Measurements from ENCODE around the gene BEGAIN.

BEGAIN gene

DNA sequence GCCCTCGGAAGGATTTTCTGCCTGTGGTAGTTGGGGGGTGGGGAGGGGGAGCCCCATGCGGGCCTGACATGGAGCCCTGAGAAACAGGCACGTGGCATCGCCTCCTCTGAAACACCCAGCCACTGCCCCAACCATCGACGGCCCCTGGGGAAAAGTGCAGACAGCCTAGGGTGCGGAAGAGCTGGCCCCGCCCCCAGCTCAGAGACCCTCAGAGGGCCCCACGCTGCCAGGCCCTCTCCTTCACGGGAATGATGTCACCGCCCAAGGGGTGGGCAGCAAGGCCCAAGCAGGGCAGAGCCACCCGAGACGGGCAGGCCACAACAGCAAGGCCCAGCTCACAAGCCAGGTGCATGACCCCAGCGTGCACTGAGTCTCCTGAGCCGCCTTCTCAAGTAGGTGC, 26.2 kb downstream of the BEGAIN start:
- in situ Hi-C loops (cut with MboI; ENCODE audit: low sequenced_read_pairs, unreplicated experiment), result no loop called here
- DNase-seq (ENCODE audit: low spot score), result no peak
- TF ChIP-seq, protein P1, sequence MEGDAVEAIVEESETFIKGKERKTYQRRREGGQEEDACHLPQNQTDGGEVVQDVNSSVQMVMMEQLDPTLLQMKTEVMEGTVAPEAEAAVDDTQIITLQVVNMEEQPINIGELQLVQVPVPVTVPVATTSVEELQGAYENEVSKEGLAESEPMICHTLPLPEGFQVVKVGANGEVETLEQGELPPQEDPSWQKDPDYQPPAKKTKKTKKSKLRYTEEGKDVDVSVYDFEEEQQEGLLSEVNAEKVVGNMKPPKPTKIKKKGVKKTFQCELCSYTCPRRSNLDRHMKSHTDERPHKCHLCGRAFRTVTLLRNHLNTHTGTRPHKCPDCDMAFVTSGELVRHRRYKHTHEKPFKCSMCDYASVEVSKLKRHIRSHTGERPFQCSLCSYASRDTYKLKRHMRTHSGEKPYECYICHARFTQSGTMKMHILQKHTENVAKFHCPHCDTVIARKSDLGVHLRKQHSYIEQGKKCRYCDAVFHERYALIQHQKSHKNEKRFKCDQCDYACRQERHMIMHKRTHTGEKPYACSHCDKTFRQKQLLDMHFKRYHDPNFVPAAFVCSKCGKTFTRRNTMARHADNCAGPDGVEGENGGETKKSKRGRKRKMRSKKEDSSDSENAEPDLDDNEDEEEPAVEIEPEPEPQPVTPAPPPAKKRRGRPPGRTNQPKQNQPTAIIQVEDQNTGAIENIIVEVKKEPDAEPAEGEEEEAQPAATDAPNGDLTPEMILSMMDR (IDR thresholded peaks at IDR 0.05; ENCODE audit: borderline replicate concordance, control extremely low read depth, extremely low read depth, insufficient read depth, missing control alignments), result no peak

DNA sequence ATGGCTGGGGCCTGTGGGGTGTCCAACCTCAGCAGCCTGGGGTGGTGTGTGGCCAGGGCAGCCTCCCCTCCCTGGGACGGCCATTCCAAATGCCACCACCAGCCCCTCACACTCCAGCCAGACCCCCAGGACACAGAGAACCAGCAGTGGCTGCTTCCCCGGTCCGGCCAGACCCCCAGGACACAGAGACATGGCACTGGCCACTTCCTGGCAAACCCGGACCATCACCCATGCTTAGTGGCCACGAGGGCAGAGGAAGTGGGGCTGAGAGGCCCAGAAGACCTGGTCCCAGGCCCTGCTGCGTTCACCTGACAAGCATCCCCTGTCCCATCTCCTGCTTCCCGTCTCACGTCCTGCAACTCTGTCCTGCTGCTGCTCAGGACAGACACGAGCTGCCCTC, 26.7 kb downstream of the BEGAIN start:
- in situ Hi-C loops (cut with MboI; ENCODE audit: low sequenced_read_pairs, unreplicated experiment), result no loop called here
- TF ChIP-seq, protein P1 (IDR thresholded peaks at IDR 0.05; ENCODE audit: borderline replicate concordance, control extremely low read depth, extremely low read depth, insufficient read depth, missing control alignments), result no peak
- DNase-seq (ENCODE audit: low spot score), result no peak

DNA sequence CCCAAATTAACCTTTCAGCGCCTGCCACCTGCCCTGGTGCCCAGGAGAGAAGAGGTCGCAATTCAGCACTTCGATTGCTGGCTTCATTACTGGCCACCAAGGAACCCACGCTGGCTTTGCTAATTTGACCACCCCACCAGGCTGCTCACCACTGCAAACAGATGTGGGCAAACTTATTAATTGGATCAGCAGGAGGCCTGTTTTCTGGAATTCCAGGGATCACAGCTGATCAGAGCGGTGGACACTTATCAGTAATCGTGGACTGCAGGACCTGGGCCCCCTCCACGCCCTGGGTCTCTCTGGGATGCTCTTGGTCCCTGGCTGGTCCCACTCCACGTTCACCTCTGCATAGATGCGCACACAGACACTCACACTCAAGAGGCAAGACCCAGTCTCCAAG, 27.8 kb downstream of the BEGAIN start:
- in situ Hi-C loops (cut with MboI; ENCODE audit: low sequenced_read_pairs, unreplicated experiment), result no loop called here
- TF ChIP-seq, protein P1 (IDR thresholded peaks at IDR 0.05; ENCODE audit: borderline replicate concordance, control extremely low read depth, extremely low read depth, insufficient read depth, missing control alignments), result no peak
- DNase-seq (ENCODE audit: low spot score), result no peak

DNA sequence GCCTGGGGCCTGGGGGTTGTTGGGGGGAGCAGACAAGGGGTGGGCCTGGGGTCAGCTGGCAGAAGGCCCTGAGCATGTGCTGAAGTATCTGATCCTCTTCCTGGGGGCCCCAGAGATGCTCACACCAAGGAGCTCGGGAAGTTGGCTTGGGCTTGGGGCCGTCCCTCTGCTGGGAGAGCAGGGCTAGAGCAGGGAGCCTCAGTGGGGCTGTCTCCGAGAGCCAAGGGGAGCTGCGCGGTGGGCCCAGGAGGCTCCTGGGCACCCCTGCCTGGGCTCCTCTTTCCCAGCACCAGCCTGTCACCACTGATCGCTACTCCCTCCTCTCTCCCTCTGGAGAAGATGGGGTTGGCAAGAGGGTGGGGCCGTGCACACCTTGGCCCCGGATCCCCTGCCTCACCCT, 28.3 kb downstream of the BEGAIN start:
- in situ Hi-C loops (cut with MboI; ENCODE audit: low sequenced_read_pairs, unreplicated experiment), result no loop called here
- TF ChIP-seq, protein P1 (IDR thresholded peaks at IDR 0.05; ENCODE audit: borderline replicate concordance, control extremely low read depth, extremely low read depth, insufficient read depth, missing control alignments), result no peak
- DNase-seq (ENCODE audit: low spot score), result no peak

DNA sequence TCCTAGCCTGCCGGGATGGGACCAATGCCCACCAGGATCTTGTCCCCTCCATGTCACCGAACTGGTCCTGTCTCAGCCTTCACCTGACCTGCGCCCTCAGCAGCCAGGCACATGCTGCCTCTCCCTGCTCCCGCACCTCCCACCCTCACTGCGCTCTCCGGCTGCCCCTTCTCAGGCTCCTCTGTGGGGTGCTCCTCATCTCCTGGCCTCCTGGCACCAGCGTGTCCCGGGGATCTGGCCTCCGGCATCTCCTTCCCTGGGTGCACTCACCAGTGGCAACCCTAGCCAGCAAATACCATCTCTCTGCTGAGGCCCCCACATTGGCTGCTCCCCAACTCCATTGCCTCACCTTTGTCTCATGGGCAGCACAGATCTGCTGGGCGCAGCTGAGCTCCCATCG, 29.0 kb downstream of the BEGAIN start:
- TF ChIP-seq, protein P1 (IDR thresholded peaks at IDR 0.05; ENCODE audit: borderline replicate concordance, control extremely low read depth, extremely low read depth, insufficient read depth, missing control alignments), result no peak
- DNase-seq (ENCODE audit: low spot score), result no peak
- in situ Hi-C loops (cut with MboI; ENCODE audit: low sequenced_read_pairs, unreplicated experiment), result no loop called here

DNA sequence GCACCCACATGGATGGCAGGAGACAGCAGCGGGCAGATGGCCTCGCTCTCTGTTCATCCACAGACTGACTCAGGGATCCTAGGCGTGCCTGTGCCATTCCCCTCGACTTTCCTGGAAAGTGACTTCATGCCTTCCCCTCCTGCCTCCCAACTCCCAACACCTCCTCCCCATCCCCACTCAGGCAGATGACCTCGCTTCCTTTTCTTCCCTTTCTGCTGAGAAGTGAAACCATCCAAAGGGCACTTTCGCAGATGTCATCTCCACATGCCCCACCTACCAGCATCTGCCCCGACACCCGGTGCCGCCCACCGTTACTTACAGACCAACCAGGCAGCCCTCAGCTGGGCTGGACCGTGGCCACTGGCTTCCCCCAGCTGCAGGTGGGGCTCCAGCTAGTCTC, 29.6 kb downstream of the BEGAIN start:
- TF ChIP-seq, protein P1 (IDR thresholded peaks at IDR 0.05; ENCODE audit: borderline replicate concordance, control extremely low read depth, extremely low read depth, insufficient read depth, missing control alignments), result no peak
- no peak for DNase-seq (ENCODE audit: low spot score)
- in situ Hi-C loops (cut with MboI; ENCODE audit: low sequenced_read_pairs, unreplicated experiment), result no loop called here
